Spinal cord (tissue), 10 donors: ENCODE results near the gene CCDC183. TPM values are rescaled to one million over a fixed set of nuclear protein-coding genes. Genes with fewer than 3 reads are reported as not detected.
"Not testable (repeated sequence)": the region's sequence is repeated elsewhere in the genome, so short reads cannot be mapped to it uniquely, and the experiment has no call there.

Source experiments
- DNase-seq, 6 donors: peaks; one replicate each; pipeline versions ENCODE4 v3.0.0 to v3.0.0-alpha.2; 2013 to 2015; ENCODE audit warnings: low spot score in 6 of 6, low read depth in 4 of 6
- H3K27ac ChIP-seq: one replicate; pipeline ENCODE4 v1.5.1; 2013; ENCODE audit warnings: low read depth, low read length, control low read depth
- H3K27me3 ChIP-seq: one replicate; pipeline ENCODE4 v1.6.1; 2013; ENCODE audit warnings: low read length; ENCODE audit not compliant: control insufficient read depth, insufficient read depth
- H3K36me3 ChIP-seq: one replicate; pipeline ENCODE4 v1.6.1; 2013; ENCODE audit warnings: low read length; ENCODE audit not compliant: control insufficient read depth, insufficient read depth
- H3K4me1 ChIP-seq: one replicate; pipeline ENCODE4 v1.6.1; 2013; ENCODE audit warnings: low read length; ENCODE audit not compliant: control insufficient read depth, insufficient read depth
- H3K4me3 ChIP-seq: one replicate; pipeline ENCODE4 v1.5.1; 2013; ENCODE audit warnings: low read depth, low read length, control low read depth
- H3K9me3 ChIP-seq: one replicate; pipeline ENCODE4 v1.6.1; 2013; ENCODE audit warnings: low read length; ENCODE audit not compliant: control insufficient read depth, insufficient read depth
- WGBS: methylation state at CpG from one replicate; pipeline ENCODE4 v1.1.5; 2013; ENCODE audit warnings: missing lambda C conversion rate; ENCODE audit not compliant: insufficient coverage; 5-methylcytosine and 5-hydroxymethylcytosine counted together
- polyA plus RNA-seq, 2 donors: library from polyadenylated mRNA; unstranded; fragments of 120-200 nt; gene quantifications; one replicate each; pipeline ENCODE4 v1.2.1, GENCODE V29; 2013; ENCODE audit not compliant: insufficient read length in 2 of 2
- total RNA-seq, 2 donors: library from RNA; depleted of rRNA in 1 of 2; stranded (reverse); fragments of 120-200 nt in 1 of 2; fragments of >200 nt in 1 of 2; gene quantifications; one replicate each; pipeline versions ENCODE4 v1.2.3 to v1.2.4, GENCODE V29; 2013 to 2014
- donor health status: healthy.

Gene CCDC183
- total and polyA plus RNA-seq, 4 donors: 0.89 to 7.2 (median 3.2) TPM

- Histone ChIP-seq H3K36me3 (peaks cover 100% of the 10 kb centered on the region), H3K27ac (no peak overlapping the region), H3K4me3 (no peak overlapping the region), H3K4me1 (no peaks in the 10 kb centered on the region), H3K27me3 (no peaks in the 10 kb centered on the region), H3K9me3 (no peaks in the 10 kb centered on the region)
- DNase-seq: no peak
- WGBS: 95% methylated on average over 28 of the region's 31 CpGs
Observed at GRCh38 chr9:136828474-136829140, 32.5 kb downstream of the CCDC183 start.

GRCh38 chr9:136829412-136829811 is 33.3 kb downstream of the CCDC183 start:
- Histone ChIP-seq H3K4me1 (no peaks in the 10 kb centered on the region), H3K4me3 (no peak overlapping the region), H3K27ac (no peak overlapping the region), H3K27me3 (no peaks in the 10 kb centered on the region), H3K9me3 (no peaks in the 10 kb centered on the region), H3K36me3 (peaks cover 94% of the 10 kb centered on the region)
- 91% methylated on average over 13 of the region's 14 CpGs for WGBS
- no peak for DNase-seq

- Histone ChIP-seq H3K27ac (no peak overlapping the region), H3K36me3 (peaks cover 90% of the 10 kb centered on the region), H3K4me3 (no peak overlapping the region), H3K4me1 (no peaks in the 10 kb centered on the region), H3K27me3 (no peaks in the 10 kb centered on the region), H3K9me3 (no peaks in the 10 kb centered on the region)
- 94% methylated on average over 41 of the region's 41 CpGs for WGBS
- no peak for DNase-seq
Observed at GRCh38 chr9:136829981-136830885, 34.1 kb downstream of the CCDC183 start.

- Histone ChIP-seq H3K4me1 (no peaks in the 10 kb centered on the region), H3K4me3 (no peak overlapping the region), H3K27me3 (no peaks in the 10 kb centered on the region), H3K27ac (no peak overlapping the region), H3K36me3 (peaks cover 90% of the 10 kb centered on the region), H3K9me3 (no peaks in the 10 kb centered on the region)
- no peak for DNase-seq
- 96% methylated on average over 30 of the region's 30 CpGs for WGBS
Observed at GRCh38 chr9:136831002-136831719, 35.0 kb downstream of the CCDC183 start.

- Histone ChIP-seq H3K27ac (no peak overlapping the region), H3K9me3 (no peaks in the 10 kb centered on the region), H3K27me3 (no peaks in the 10 kb centered on the region), H3K4me3 (no peak overlapping the region), H3K36me3 (peaks cover 90% of the 10 kb centered on the region), H3K4me1 (no peaks in the 10 kb centered on the region)
- no peak for DNase-seq
- WGBS: 92% methylated on average over 23 of the region's 23 CpGs
Observed at GRCh38 chr9:136831720-136832104, 35.6 kb downstream of the CCDC183 start.

- DNase-seq: no peak
- H3K27me3 ChIP-seq: no peaks in the 10 kb centered on the region
- no peak overlapping the region for H3K4me3 ChIP-seq
- no peak overlapping the region for H3K27ac ChIP-seq
- peaks cover 90% of the 10 kb centered on the region for H3K36me3 ChIP-seq
- no peaks in the 10 kb centered on the region for H3K4me1 ChIP-seq
- 97% methylated on average over 9 of the region's 9 CpGs for WGBS
- no peaks in the 10 kb centered on the region for H3K9me3 ChIP-seq
Observed at GRCh38 chr9:136832581-136832980, 36.4 kb downstream of the CCDC183 start.

GRCh38 chr9:136833381-136834048 is 37.4 kb downstream of the CCDC183 start:
- not testable (repeated sequence) for H3K4me3 ChIP-seq, H3K27ac ChIP-seq, H3K27me3 ChIP-seq, DNase-seq, H3K9me3 ChIP-seq, H3K4me1 ChIP-seq
- H3K36me3 ChIP-seq: peaks cover 90% of the 10 kb centered on the region
- WGBS: 89% methylated on average over 15 of the region's 16 CpGs

GRCh38 chr9:136835162-136835931 is 39.2 kb downstream of the CCDC183 start:
- H3K9me3 ChIP-seq: no peaks in the 10 kb centered on the region
- H3K27ac ChIP-seq: no peak overlapping the region
- H3K36me3 ChIP-seq: peaks cover 90% of the 10 kb centered on the region

More at GRCh38 chr9:136835162-136835931, 39.2 kb downstream of the CCDC183 start:
- DNase-seq: no peak
- WGBS: 95% methylated on average over 36 of the region's 36 CpGs
- H3K4me1 ChIP-seq: peaks cover 7% of the 10 kb centered on the region
- no peaks in the 10 kb centered on the region for H3K27me3 ChIP-seq
- H3K4me3 ChIP-seq: no peak overlapping the region
